Measurements from ENCODE around the gene ROBO2. TPM values are rescaled to one million over a fixed set of nuclear protein-coding genes. Genes with fewer than 3 reads are reported as not detected.

ROBO2 gene
- total and polyA plus RNA-seq, 7 donors, result 0.23 to 2.9 (median 0.38) TPM; not detected in 1

- TF ChIP-seq POLR2A (IDR thresholded peaks at IDR 0.05) (no peak), CTCF (IDR thresholded peaks at IDR 0.05) (no peak), EP300 (IDR thresholded peaks at IDR 0.05) (no peak)
- intact Hi-C loops (cut with DNase I), result no loop called here
Observed at GRCh38 chr3:77514766-77515165, 474.9 kb downstream of the ROBO2 start.

GRCh38 chr3:77524463-77524862 lies 484.6 kb downstream of the ROBO2 start:
- 39 to 51% methylated on average over 3 of the region's 3 CpGs for WGBS, 2 donors
- H3K4me1 ChIP-seq, result peaks cover 0 to 3% (median 0%) of the 10 kb centered on the region in 4 donors

More at GRCh38 chr3:77514766-77515165, 474.9 kb downstream of the ROBO2 start:
- DNase-seq, result no peak
- H3K4me3 ChIP-seq, result no peak overlapping the region
- no peaks in the 10 kb centered on the region for H3K27me3 ChIP-seq
- H3K36me3 ChIP-seq, result no peaks in the 10 kb centered on the region
- H3K27ac ChIP-seq, result no peak overlapping the region
- no peaks in the 10 kb centered on the region for H3K9me3 ChIP-seq
- H3K4me1 ChIP-seq, result no peaks in the 10 kb centered on the region

GRCh38 chr3:77524946-77525682 lies 485.2 kb downstream of the ROBO2 start:
- Histone ChIP-seq H3K4me3 (no peak overlapping the region), H3K9me3 (no peaks in the 10 kb centered on the region), H3K27ac (no peak overlapping the region), H3K4me1 (peaks cover 0 to 3% (median 0%) of the 10 kb centered on the region in 4 donors), H3K27me3 (no peaks in the 10 kb centered on the region), H3K36me3 (no peaks in the 10 kb centered on the region)
- WGBS, 2 donors, result 68 to 69% methylated on average over 3 of the region's 3 CpGs
- intact Hi-C loops (cut with DNase I), result no loop called here
- DNase-seq, result no peak
- TF ChIP-seq CTCF (IDR thresholded peaks at IDR 0.05), result no peak
- TF ChIP-seq POLR2AphosphoS5 (IDR thresholded peaks at IDR 0.05), result no peak
- no peak for TF ChIP-seq EP300 (IDR thresholded peaks at IDR 0.05)

More at GRCh38 chr3:77524463-77524862, 484.6 kb downstream of the ROBO2 start:
- DNase-seq, result no peak
- TF ChIP-seq EP300 (IDR thresholded peaks at IDR 0.05) (no peak), POLR2AphosphoS5 (IDR thresholded peaks at IDR 0.05) (no peak), POLR2A (IDR thresholded peaks at IDR 0.05) (no peak), CTCF (IDR thresholded peaks at IDR 0.05) (no peak)
- Histone ChIP-seq H3K4me3 (no peak overlapping the region), H3K36me3 (no peaks in the 10 kb centered on the region), H3K9me3 (no peaks in the 10 kb centered on the region), H3K27me3 (no peaks in the 10 kb centered on the region), H3K27ac (no peak overlapping the region)
- intact Hi-C loops (cut with DNase I), result no loop called here

GRCh38 chr3:77526573-77527113 lies 486.7 kb downstream of the ROBO2 start:
- Histone ChIP-seq H3K4me1 (peaks cover 0 to 3% (median 0%) of the 10 kb centered on the region in 4 donors), H3K4me3 (no peak overlapping the region), H3K36me3 (no peaks in the 10 kb centered on the region), H3K27ac (no peak overlapping the region), H3K27me3 (no peaks in the 10 kb centered on the region), H3K9me3 (no peaks in the 10 kb centered on the region)
- intact Hi-C loops (cut with DNase I), result no loop called here
- no peak for TF ChIP-seq CTCF (IDR thresholded peaks at IDR 0.05)
- TF ChIP-seq POLR2AphosphoS5 (IDR thresholded peaks at IDR 0.05), result no peak
- no peak for TF ChIP-seq POLR2A (IDR thresholded peaks at IDR 0.05)
- no peak for TF ChIP-seq EP300 (IDR thresholded peaks at IDR 0.05)
- 55 to 57% methylated on average over 4 of the region's 4 CpGs for WGBS, 2 donors
- DNase-seq, result no peak
